LHCN-M2 (cell line): ENCODE results near the gene NSMF. TPM values are rescaled to one million over a fixed set of nuclear protein-coding genes. Genes with fewer than 3 reads are reported as not detected.
A peak's percentile ranks its signal among the peaks of the same experiment; 100 is the strongest.

Experiments used
- DNase-seq: peaks from one replicate; pipeline ENCODE4 v3.0.0-alpha.2; 2012; ENCODE audit warnings: low read depth
- total RNA-seq: library from RNA; depleted of rRNA; stranded (reverse); fragments of >200 nt; gene quantifications from 2 replicates; pipeline ENCODE4 v1.2.3, GENCODE V29; 2014

NSMF gene
- total RNA-seq, 1 experiment from 2014 or later = 64.0 TPM

DNA sequence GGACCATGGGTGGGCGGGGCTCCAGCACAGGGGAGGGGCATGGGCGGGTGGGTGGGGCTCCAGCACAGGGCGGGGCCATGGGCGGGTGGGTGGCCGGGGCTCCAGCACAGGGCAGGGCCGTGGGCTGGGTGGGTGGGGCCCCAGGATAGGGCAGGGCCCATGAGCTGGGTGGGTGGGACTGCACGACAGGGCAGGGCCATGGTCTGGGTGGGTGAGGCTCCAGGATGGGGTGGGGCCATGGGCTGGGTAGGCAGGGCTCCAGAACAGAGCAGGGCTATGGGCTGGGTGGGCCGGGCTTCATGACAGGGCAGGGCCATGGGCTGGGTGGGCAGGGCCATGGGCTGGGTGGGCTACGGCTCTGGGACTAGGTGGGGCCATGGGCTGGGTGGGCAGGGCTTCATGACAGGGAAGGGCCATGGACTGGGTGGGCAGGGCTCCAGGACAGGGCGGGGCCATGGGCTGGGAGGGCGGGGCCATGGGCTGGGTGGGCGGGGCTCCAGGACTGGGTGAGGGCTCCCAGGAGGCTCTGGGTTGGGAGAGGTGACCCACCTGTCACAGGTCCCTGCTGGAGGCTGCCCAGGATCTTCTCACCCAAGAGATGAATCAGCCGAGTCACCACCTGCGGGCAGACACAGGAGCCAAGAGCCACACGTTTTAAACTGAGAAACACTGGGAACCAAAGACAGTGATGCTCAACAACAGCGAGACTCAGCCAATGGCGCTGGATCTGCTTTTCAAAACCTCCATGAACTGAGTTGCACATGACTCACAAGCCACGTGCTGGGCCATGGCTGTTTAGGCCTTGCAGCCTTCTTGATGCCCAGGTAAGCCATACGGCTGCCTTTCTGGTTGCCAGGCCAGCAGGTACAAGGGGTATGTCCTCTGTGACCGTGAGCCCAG is 33.6 kb upstream of the NSMF start:
- peak; percentile 9 for DNase-seq

- no peak for DNase-seq
Measured at GRCh38 chr9:137491735-137492432, 32.8 kb upstream of the NSMF start.

DNA sequence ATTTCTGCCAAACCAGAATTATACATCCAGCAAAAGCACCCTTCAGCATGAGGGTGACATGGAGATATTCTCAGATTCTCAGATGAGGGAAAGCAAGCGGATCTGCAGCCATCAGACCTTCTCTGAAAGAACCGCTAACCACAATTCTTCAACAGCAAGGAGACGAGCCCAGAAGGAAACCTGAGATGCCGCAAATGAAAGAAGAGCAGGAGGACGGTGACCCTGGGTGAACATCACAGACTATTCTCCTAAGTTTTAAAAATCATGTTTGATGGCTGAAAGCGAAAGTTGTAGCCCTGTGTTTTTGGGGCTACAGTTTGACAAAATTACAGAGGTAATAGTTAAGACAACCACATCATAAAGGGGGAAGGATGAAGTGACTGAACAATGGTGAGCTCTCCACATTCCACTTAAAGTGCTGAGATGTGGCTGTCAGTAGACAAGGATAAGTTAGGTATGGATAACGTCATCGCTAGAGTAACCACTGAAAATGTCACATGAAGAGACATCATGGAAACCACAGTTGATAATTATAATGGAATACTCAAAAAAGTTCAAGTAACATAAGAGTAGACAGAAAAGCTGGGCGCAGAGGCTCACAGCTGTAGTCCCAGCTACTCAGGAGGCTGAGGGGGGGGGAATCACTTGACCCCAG is 31.5 kb upstream of the NSMF start:
- DNase-seq = no peak

DNA sequence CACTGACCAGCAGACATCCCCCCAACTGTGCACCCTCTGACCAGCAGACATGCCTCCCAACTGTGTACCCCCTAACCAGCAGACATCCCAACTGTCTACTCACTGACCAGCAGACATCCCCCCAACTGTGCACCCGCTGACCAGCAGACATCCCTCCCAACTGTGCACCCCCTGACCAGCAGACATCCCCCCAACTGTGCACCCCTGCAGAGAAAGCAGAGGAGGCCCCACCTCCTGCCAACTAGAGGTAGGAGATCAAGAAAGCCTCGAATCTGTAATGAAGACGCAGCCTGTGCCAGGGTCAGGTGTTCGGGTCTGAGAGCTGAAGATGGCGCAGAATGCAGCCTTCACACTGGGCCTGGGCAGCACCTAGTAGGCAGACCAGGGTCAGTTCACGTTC is 29.8 kb upstream of the NSMF start:
- DNase-seq = no peak

DNA sequence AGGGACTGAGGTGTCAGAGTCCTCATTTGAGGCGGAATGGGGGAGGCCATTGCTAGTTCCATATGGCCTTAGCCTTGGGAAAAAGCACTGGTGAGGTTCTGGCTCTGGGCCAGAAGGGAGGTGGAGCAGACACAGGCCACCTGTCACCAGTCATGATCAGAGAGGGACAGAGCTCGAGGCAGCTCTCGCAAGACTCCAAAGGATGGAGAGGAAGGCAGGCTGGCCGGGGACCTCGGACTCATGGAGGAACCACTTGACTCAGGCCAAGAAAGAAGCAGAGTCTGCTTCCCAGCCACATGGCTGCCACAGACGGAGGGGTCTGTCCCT is 29.2 kb upstream of the NSMF start:
- DNase-seq = no peak

DNA sequence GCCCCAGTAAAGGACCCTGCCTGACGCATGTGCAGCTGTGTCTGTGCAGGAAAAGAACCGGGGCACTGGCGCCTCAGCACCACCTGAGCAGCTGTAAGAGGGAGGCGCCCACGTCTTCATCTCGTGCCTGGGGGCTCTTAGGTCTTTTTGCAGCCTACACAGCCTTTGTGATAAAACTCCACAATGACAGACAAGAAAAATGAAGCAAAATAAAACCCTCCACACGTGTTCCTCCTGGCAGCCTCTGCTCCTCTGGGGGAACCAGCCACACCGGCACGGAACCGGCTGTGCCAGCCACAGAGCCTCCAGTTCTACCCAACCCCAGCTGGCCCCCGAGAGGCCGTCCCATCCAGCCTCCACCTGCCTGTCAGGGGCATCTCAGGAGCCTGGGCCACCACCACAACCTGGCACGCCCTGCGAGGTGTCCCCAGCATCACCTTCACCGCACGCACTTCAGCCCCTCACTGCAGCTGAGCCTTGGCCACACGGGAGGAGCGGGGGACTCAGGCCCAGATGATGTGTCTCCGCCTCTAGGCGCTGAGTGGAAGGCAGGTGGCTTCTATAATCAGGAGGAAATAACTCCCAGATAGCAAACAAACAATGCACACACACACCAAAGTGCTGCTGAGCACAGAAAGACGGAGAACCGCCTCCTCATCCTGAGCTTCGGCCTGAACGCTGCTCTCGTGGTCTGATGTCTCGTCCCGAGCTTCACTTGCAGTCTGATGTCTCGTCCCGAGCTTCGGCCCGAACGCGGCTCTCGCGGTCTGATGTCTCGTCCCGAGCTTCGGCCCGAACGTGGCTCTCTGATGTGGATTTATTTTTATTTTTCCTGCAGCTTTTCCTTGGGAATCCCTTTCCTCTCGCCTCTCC is 28.6 kb upstream of the NSMF start:
- DNase-seq = no peak

DNA sequence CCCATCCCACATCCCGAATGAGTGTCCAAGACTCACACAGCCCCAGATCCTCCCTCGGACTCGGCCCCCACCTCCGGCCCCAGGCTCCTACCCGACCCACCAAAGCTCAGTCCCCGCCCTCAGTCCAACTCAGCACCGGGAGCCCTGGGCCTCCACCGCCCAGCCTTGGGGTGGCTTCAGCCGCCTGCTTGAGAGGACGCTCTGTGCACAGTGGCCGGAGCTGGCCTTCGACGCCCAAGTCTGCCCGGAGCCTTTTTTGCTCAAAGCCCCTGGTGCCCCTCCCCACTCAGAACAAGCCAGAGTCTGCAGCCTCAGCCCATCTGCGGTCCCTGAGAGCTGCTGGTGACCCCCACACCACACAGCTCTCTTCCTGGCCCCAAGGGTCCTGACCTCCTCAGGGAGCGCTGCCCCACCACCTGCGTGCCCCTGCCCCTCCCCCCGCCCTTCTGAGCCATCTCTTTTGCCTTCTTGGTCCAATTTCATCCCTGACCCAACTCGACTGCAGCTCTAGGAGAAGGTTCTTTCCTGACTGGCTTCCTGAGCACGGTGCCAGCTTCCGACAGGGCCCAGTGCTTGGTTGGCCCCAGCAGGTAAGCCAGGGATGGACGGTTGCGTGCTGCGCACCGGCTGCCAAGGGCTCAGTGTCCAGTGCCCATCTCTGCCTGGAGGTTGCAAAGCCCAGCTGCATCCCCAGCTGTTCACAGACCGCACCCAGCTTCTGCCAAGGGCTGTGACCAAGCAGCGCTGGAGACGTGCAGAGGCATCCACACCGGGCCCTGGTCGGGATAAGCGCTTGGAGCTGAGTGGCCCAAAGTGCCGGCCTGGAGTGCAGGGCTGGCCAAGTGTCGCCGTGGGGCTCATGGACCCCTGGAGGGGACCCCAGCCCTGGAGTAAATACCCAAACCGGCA is 27.7 kb upstream of the NSMF start:
- DNase-seq = no peak

- no peak for DNase-seq
Measured at GRCh38 chr9:137486141-137486490, 27.0 kb upstream of the NSMF start.

DNA sequence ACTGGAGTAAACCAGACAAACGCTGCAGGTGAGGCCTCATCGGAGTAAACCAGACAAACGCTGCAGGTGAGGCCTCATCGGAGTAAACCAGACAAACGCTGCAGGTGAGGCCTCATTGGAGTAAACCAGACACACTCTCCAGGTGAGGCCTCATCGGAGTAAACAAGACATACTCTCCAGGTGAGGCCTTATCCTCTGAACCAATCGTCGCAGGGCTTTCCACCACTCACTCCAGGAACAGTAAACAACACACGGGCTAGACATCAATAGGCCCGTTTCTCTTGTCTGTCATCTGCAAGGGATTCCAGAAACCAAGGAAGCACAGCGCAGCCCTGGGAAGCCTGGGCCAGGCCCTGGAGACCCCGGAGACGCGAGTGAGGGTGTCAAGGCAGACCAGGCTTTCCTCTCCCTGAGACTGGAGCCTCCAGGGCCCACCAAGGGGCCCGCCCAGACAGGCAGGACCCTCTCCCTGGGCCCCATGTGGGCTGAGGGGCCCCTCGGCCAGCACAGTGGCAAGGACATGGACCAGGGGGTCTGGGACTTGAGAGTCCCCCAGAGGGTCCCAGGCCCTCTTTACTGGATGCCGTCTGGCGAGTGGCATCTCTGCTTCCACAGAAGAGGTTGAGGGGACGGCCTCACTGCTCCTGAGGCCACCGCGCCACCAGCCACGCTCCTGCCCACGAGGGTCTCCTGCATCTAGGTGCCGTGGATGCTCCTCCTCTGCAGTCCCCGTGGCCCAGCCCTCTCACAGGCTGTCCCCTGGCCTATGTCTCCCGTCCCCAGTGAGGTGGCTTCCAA is 26.4 kb upstream of the NSMF start:
- DNase-seq = no peak

GRCh38 chr9:137484551-137485315 is 25.6 kb upstream of the NSMF start:
- DNase-seq = no peak

- peak; percentile 74 for DNase-seq
Measured at GRCh38 chr9:137482094-137482781, 23.1 kb upstream of the NSMF start.

GRCh38 chr9:137480686-137481683 is 21.9 kb upstream of the NSMF start:
- no peak for DNase-seq

GRCh38 chr9:137479892-137480685 is 21.0 kb upstream of the NSMF start:
- no peak for DNase-seq

GRCh38 chr9:137478962-137479861 is 20.1 kb upstream of the NSMF start:
- DNase-seq = peak; percentile 63

- DNase-seq = no peak
Measured at GRCh38 chr9:137478613-137478961, 19.5 kb upstream of the NSMF start.
